ENCODE data around the gene EPS8L2.
"Not testable (repeated sequence)": the region's sequence is repeated elsewhere in the genome, so short reads cannot be mapped to it uniquely, and the experiment has no call there.

The EPS8L2 gene

DNA sequence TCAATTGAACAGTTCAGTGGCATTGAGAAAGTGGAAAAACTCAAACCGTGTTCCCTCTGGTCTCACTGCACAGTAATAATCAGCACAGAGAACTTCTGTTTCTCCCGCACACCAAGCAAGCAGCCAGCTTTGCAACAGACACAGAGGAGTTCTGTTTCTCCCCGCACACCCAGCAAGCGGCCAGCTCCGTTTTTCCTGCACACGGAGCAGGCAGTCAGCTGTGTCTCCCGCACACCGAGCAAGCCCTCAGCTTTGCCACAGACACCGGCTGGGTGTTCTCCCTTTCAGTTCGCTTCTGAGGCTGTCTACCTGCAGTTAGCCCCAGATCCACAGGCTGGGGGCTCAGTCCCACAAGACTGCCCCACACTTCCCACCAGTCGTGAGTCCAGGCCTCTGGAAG lies 31.3 kb downstream of the EPS8L2 start:
- H3K27me3 Mint-ChIP-seq (ENCODE audit: low read depth): peaks cover 15% of the 10 kb centered on the region
- no peaks in the 10 kb centered on the region for H3K36me3 Mint-ChIP-seq (ENCODE audit: low read depth)
- no peak overlapping the region for H3K27ac Mint-ChIP-seq
- H3K9me3 Mint-ChIP-seq: no peaks in the 10 kb centered on the region
- H3K4me1 Mint-ChIP-seq (ENCODE audit: low read depth): peaks cover 14% of the 10 kb centered on the region
- H3K4me3 Mint-ChIP-seq: peak overlapping the region; percentile 50

- H3K27ac Mint-ChIP-seq; H3K36me3 Mint-ChIP-seq (ENCODE audit: low read depth); H3K9me3 Mint-ChIP-seq: not testable (repeated sequence)
- H3K27me3 Mint-ChIP-seq (ENCODE audit: low read depth): peaks cover 15% of the 10 kb centered on the region
- H3K4me3 Mint-ChIP-seq: peak overlapping the region; percentile 50
- peaks cover 14% of the 10 kb centered on the region for H3K4me1 Mint-ChIP-seq (ENCODE audit: low read depth)
Measured at GRCh38 chr11:737899-738298, 31.9 kb downstream of the EPS8L2 start.

- peaks cover 15% of the 10 kb centered on the region for H3K27me3 Mint-ChIP-seq (ENCODE audit: low read depth)
- H3K4me1 Mint-ChIP-seq (ENCODE audit: low read depth): peaks cover 14% of the 10 kb centered on the region
- no peaks in the 10 kb centered on the region for H3K36me3 Mint-ChIP-seq (ENCODE audit: low read depth)
- no peaks in the 10 kb centered on the region for H3K9me3 Mint-ChIP-seq
- no peak overlapping the region for H3K27ac Mint-ChIP-seq
- H3K4me3 Mint-ChIP-seq: no peak overlapping the region
Measured at GRCh38 chr11:742156-742546, 36.1 kb downstream of the EPS8L2 start.

- Mint-ChIP-seq H3K9me3 (no peaks in the 10 kb centered on the region), H3K27me3 (ENCODE audit: low read depth) (peaks cover 15% of the 10 kb centered on the region), H3K36me3 (ENCODE audit: low read depth) (no peaks in the 10 kb centered on the region), H3K27ac (no peak overlapping the region), H3K4me1 (ENCODE audit: low read depth) (peaks cover 9% of the 10 kb centered on the region), H3K4me3 (no peak overlapping the region)
Measured at GRCh38 chr11:742571-743201, 36.7 kb downstream of the EPS8L2 start.

DNA sequence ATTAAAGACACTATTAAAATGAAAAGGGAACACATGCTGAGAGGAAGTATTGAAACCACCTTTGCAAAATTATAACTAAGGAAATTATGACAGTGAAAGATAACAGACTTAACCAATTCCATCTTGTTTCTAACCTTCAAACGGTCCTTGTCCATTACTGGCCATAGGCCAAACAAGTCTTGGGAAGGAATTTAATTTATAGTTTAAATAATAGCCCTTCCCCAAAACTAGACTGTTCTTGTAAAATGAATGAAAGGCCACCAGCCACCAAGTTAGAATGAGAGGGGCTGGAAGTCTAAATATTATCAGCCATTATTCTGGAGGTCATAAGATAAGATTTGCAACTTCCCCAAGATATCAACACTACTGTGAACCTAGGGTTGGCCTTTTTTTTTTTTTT lies 39.4 kb downstream of the EPS8L2 start:
- H3K9me3 Mint-ChIP-seq: no peaks in the 10 kb centered on the region
- H3K27ac Mint-ChIP-seq: no peak overlapping the region
- H3K36me3 Mint-ChIP-seq (ENCODE audit: low read depth): no peaks in the 10 kb centered on the region
- H3K4me3 Mint-ChIP-seq: no peak overlapping the region
- H3K4me1 Mint-ChIP-seq (ENCODE audit: low read depth): peaks cover 17% of the 10 kb centered on the region
- H3K27me3 Mint-ChIP-seq (ENCODE audit: low read depth): no peaks in the 10 kb centered on the region

- H3K27me3 Mint-ChIP-seq (ENCODE audit: low read depth): no peaks in the 10 kb centered on the region
- H3K27ac Mint-ChIP-seq: peak overlapping the region; percentile 82
- no peaks in the 10 kb centered on the region for H3K36me3 Mint-ChIP-seq (ENCODE audit: low read depth)
- H3K4me1 Mint-ChIP-seq (ENCODE audit: low read depth): peaks cover 17% of the 10 kb centered on the region
- H3K9me3 Mint-ChIP-seq: no peaks in the 10 kb centered on the region
- H3K4me3 Mint-ChIP-seq: peak overlapping the region; percentile 84
Measured at GRCh38 chr11:746289-747157, 40.5 kb downstream of the EPS8L2 start.

GRCh38 chr11:747158-748006 lies 41.4 kb downstream of the EPS8L2 start, which contains the start of gene TALDO1:
Gene TALDO1 (plus strand): TSS chr11:747464. CDS start chr11:747482, 18 bp downstream.
- H3K4me3 Mint-ChIP-seq: peak within 1 kb of the TSS; percentile 86
- H3K4me1 Mint-ChIP-seq (ENCODE audit: low read depth): peaks cover 17% of the 10 kb centered on the region
- H3K27ac Mint-ChIP-seq: peak within 1 kb of the TSS; percentile 82
- no peaks in the 10 kb centered on the region for H3K9me3 Mint-ChIP-seq
- no peaks in the 10 kb centered on the region for H3K36me3 Mint-ChIP-seq (ENCODE audit: low read depth)
- no peaks in the 10 kb centered on the region for H3K27me3 Mint-ChIP-seq (ENCODE audit: low read depth)

DNA sequence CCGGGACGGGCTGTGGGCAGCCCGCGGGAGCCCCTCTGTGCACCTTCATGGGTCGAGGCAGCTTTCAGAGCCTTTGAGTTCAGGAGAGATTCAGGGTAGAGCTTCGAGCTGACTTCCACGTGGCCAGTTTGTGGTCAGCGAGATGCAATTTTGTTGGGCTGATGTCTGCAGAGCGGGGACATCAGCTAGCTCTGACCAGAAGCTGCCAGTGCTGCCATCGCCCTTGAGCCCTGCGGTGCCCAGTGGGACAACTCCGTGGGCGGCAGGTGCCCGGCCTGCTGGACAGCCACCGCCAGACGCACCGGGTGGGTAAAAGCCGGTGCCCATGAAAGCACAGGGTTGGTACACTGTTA lies 42.0 kb downstream of the EPS8L2 start:
- H3K36me3 Mint-ChIP-seq (ENCODE audit: low read depth): no peaks in the 10 kb centered on the region
- H3K4me3 Mint-ChIP-seq: peak overlapping the region; percentile 86
- H3K4me1 Mint-ChIP-seq (ENCODE audit: low read depth): peaks cover 18% of the 10 kb centered on the region
- peak overlapping the region; percentile 79 for H3K27ac Mint-ChIP-seq
- H3K27me3 Mint-ChIP-seq (ENCODE audit: low read depth): no peaks in the 10 kb centered on the region
- no peaks in the 10 kb centered on the region for H3K9me3 Mint-ChIP-seq

DNA sequence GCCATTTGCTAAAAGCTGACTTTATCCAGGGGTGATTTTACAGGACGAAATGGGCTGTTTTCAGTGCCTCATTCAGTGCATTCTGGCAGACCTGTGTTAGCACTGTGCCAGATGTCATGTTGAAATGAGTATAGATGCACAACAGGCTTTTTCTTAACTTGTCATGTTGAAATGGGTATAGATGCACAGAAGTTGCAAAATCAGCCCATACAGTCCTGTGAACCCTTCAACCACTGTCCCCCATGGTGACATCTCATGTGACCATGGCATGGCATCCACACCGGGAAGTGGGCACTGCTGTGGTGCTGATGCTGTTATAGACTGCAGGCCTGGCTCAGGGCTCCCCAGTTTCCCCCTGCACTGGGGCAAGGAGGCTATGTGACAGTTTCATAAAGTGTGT lies 43.7 kb downstream of the EPS8L2 start:
- Mint-ChIP-seq H3K27me3 (ENCODE audit: low read depth) (no peaks in the 10 kb centered on the region), H3K27ac (no peak overlapping the region), H3K9me3 (no peaks in the 10 kb centered on the region), H3K36me3 (ENCODE audit: low read depth) (no peaks in the 10 kb centered on the region), H3K4me3 (peak overlapping the region; percentile 61), H3K4me1 (ENCODE audit: low read depth) (peaks cover 18% of the 10 kb centered on the region)

DNA sequence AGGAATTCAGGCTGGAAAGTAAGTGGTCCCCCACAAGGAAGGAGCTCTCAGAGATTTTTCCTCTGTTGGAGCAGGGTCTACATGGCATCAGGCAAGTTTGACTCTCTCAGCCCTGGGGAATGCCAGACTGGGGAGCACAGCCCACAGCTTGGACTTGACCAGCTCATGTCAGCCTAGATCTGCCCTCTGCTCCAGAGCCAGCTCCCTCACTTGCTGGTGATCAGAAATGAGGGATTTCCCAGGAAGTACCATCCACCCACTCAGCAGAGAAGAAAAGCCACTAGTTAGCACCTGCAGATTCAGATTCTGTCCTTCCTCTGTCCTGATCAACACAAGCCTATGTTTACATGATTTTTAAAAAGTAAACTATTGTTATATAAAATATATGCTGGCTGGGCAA lies 54.2 kb downstream of the EPS8L2 start:
- no peaks in the 10 kb centered on the region for H3K9me3 Mint-ChIP-seq
- peaks cover 4% of the 10 kb centered on the region for H3K4me1 Mint-ChIP-seq (ENCODE audit: low read depth)
- peaks cover 32% of the 10 kb centered on the region for H3K36me3 Mint-ChIP-seq (ENCODE audit: low read depth)
- no peaks in the 10 kb centered on the region for H3K27me3 Mint-ChIP-seq (ENCODE audit: low read depth)
- no peak overlapping the region for H3K27ac Mint-ChIP-seq
- H3K4me3 Mint-ChIP-seq: no peak overlapping the region

- no peak overlapping the region for H3K4me3 Mint-ChIP-seq
- H3K36me3 Mint-ChIP-seq (ENCODE audit: low read depth): peaks cover 30% of the 10 kb centered on the region
- H3K4me1 Mint-ChIP-seq (ENCODE audit: low read depth): peaks cover 4% of the 10 kb centered on the region
- H3K27ac Mint-ChIP-seq: no peak overlapping the region
- no peaks in the 10 kb centered on the region for H3K27me3 Mint-ChIP-seq (ENCODE audit: low read depth)
- H3K9me3 Mint-ChIP-seq: no peaks in the 10 kb centered on the region
Measured at GRCh38 chr11:761526-762108, 55.6 kb downstream of the EPS8L2 start.

DNA sequence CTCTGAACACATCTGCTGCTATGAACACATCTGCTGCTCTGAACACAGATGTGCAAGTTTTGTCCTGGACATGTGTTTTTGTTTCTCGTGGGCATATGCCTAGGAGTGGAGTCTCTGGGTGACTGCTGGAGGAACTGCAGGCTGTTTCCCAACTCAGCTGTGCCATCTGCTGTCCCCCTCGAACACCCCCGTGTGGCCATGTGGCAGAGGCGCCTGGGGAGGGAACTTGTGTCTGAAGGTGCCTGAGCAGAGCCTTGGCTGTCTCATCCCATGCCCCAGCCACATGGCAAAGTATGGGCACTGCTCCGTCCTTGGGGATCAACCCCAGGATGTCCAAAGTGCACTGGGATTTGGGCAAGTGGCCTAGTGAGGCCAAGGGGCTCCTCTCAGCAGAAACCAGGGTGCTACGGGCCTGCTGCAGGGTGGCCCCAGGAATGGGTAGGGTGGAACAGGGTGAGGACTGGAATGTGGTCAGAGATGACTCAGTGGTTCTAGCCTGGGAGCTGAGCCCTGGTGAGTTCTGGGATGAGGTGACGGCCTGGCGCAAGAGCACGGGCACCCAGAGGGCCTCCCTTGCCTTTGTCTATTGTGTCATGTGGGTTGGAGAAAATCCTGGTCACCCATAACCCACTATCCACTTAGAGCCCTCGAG lies 56.5 kb downstream of the EPS8L2 start:
- Mint-ChIP-seq H3K4me1 (ENCODE audit: low read depth) (peaks cover 2% of the 10 kb centered on the region), H3K36me3 (ENCODE audit: low read depth) (peaks cover 29% of the 10 kb centered on the region), H3K4me3 (no peak overlapping the region), H3K27me3 (ENCODE audit: low read depth) (no peaks in the 10 kb centered on the region), H3K9me3 (no peaks in the 10 kb centered on the region), H3K27ac (no peak overlapping the region)

DNA sequence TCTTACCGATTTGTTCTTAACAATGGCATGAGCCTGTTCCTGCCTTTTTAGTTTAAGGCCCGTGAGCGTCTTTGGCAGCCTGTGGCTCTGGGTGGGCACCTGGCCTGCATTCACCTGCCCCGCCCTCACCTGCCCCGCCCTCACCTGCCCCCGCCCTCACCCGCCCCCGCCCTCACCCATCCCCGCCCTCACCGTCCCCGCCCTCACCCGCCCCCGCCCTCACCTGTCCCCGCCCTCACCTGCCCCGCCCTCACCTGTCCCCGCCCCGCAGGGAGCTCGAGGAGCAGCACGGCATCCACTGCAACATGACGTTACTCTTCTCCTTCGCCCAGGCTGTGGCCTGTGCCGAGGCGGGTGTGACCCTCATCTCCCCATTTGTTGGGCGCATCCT lies 57.0 kb downstream of the EPS8L2 start:
- peaks cover 2% of the 10 kb centered on the region for H3K4me1 Mint-ChIP-seq (ENCODE audit: low read depth)
- peaks cover 26% of the 10 kb centered on the region for H3K36me3 Mint-ChIP-seq (ENCODE audit: low read depth)
- no peaks in the 10 kb centered on the region for H3K27me3 Mint-ChIP-seq (ENCODE audit: low read depth)
- no peaks in the 10 kb centered on the region for H3K9me3 Mint-ChIP-seq
- H3K27ac Mint-ChIP-seq: no peak overlapping the region
- no peak overlapping the region for H3K4me3 Mint-ChIP-seq

All from T-helper 1 cell treated with Interleukin-12 subunit alpha and Interleukin-12 subunit beta and Interleukin-4 antibody, amounts not matched to agents 30 μg/mL and 1 μg/mL, for 36 hours (primary cell).